GM19099 (cell line): ENCODE results near the gene CUTA.

ENCODE experiments used
- POLR2A ChIP-seq: IDR thresholded peaks from 3 replicates; pipeline ENCODE4 v1.6.1; 2011; ENCODE audit warnings: low read depth; ENCODE audit not compliant: insufficient read length; ENCODE audit errors: extremely low read depth

The CUTA gene

DNA sequence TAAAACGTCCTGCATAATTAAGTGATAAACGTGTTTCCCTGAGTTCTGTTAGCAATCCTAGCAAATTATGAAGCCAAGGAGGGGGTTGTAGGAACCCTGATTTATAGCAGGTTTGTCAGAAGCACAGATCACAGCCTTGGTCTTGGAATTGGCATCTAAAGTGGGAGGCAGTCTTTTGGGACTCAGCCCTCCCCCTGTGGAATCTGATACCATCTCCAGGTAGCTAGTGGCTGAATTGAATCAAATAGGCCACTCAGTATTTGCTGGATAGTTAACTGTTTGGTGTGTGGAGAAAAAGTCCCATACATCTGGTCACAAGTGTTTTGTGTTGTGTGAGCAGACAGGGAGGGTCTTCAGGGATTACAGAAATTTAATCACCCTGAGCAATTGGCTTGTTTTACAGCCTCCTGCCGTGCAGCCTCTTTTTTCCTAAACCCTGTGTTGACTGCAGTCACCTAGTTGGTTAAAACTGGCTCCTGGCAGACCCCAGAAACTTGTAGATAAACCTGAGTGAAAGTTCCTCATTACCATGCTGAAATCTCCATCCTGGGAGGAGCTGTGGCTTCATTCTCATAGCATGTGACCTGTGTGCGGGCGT lies 45.3 kb downstream of the CUTA start:
- no peak for TF ChIP-seq POLR2A

DNA sequence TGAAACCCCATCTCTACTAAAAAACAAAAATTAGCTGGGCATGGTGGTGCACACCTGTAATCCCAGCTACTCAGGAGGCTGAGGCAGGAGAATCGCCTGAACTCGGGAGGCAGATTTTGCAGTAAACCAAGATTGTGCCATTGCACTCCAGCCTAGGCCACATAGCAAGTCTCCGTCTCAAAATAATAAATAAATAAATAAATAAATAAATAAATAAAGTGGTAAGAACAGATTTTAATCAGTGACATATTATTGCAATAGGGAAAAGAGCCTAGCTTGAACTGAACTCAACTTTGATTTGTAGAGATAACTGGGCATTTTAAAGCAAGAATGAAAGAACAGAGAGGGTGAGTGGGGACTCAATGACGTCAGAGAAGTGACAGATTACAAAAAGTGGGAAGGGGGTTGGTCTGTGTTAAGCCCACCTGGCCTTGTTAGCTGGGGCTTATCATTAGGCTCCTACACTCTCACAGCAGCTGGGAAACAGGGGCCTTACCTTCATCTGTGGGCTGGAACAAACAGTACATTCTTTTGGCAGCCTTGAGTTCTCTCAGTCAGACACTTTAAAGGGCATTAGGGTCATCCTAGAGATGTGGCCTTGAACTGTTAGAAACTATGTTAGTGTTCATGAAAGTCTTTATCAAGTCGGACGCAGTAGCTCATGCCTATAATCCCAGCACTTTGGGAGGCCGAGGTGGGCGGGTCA lies 50.7 kb downstream of the CUTA start:
- no peak for TF ChIP-seq POLR2A
